GF-D8 (cell line): ENCODE measurements around the gene SCN1B.
"Not testable (repeated sequence)": the region's sequence is repeated elsewhere in the genome, so short reads cannot be mapped to it uniquely, and the experiment has no call there.

Source experiments
- DNase-seq: peaks from one replicate; lab custom pipeline; 2025; lab: John Stamatoyannopoulos, UW

The SCN1B gene

DNA sequence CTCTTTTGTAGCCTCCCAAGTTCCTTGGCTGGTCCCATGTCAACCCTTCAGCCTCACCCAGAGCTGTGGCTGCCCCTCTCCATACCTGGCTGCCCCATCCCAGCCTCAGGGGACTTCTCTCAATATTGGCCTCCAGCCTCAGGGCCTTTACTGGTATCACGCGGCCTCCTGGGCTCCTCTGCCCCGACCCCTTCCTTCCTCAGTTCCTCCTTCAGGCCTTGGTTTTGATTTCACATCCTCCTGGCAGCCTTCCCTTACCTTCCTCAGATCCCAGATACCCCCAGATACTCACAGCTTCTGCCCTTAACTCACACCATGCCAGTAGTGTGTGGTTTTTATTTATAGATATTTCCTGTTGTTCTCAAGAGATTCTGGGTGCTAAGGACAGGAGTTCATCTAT is 12.8 kb upstream of the SCN1B start:
- no peak for DNase-seq

DNA sequence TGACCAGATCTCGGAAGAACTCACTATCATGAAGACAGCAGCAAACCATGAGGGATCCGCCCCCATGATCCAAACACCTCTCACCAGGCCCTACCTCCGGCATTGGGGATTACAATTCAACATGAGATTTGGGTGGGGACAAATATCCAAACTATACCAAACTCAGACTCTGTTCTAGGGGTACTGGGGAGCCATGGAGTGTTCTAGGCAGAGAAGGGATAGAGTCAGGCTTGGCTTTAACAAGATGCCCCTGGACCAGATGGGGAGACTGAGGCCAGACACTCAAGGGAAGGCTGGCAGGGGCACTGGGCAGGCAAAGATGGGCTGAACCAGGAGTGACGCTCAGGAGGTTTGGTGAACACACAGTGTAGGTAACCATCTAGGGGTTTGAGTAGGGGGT is 11.9 kb upstream of the SCN1B start:
- DNase-seq, result no peak

- no peak for DNase-seq
Observed at GRCh38 chr19:35019144-35019543, 11.1 kb upstream of the SCN1B start.

- DNase-seq, result no peak
Observed at GRCh38 chr19:35021016-35021415, 9.3 kb upstream of the SCN1B start.

DNA sequence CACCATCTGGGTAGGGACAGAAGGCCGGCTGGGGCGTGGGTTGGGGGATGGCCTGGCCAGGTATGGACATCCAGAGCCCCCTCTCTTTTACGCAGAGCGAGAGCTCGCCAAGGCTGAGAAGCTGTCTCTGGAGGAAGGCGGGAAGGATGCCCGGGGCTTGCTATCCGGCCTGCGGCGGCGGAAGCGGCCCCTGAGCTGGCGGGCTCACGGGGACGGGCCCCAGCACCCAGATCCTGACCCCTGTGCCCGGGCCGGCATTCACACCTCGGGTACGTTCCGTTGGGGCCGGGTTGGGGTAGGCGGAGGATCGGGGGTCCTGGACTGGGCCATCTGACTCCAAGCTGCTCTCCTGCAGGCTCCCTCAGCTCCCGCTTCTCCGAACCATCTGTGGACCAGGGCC is 8.7 kb upstream of the SCN1B start:
- DNase-seq, result no peak

GRCh38 chr19:35022460-35022859 is 7.8 kb upstream of the SCN1B start:
- no peak for DNase-seq

GRCh38 chr19:35023428-35023827 is 6.8 kb upstream of the SCN1B start:
- no peak for DNase-seq

GRCh38 chr19:35024095-35024494 is 6.2 kb upstream of the SCN1B start:
- DNase-seq, result no peak

- DNase-seq, result no peak
Observed at GRCh38 chr19:35025969-35026368, 4.3 kb upstream of the SCN1B start.

- DNase-seq, result no peak
Observed at GRCh38 chr19:35026418-35026817, 3.9 kb upstream of the SCN1B start.

DNA sequence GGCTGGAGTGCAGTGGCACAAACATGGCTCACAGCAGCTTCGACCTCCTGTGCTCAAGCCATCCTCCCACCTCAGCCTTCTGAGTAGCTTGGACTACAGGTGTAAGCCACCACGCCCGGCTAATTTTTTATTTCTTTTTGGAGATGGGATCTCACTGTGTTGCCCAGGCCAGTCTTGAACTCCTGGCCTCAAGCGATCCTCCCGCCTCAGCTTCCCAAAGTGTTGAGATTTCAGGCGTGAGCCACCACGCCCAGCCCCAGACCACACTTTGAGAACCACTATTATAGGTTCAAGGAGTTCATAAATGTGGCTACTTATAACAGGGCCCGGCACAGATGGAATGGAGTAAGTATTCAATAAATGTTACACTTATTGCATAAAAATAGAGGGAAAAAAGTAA is 3.3 kb upstream of the SCN1B start:
- no peak for DNase-seq

DNA sequence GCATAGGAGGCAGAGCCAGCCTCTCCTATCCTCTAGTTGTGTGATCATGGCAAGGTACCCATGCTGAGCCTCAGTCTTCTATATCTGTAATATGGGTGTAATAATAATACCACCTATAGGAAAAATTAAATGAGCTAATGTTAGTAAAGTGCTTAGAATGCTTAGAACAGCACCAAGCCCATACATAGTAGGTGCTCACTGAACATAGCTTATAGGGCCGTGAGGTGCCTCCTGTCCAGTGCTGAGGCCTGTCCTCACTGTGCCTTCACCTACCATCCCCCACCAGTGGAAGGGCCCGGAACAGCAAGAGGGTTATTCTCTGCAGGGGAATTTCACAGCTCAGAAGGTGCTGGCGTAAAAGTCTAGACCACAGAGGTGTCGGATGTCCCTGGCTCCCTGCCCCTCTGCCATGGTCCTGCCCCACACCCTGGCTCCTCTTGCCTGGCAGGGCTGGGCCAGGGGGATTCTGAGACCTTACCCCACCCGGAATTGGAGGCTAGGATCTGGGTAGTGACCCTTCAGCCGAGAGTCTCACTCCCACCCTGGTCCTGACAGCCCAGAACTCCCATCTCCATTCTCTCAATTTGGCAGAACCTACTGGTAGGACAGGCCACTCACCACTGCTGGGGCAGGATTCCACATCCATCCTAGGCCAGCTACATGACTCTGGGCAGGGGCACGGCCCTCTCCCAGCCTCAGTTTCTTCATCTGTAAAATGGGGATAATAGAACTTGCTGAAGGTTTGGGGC is 2.2 kb upstream of the SCN1B start:
- no peak for DNase-seq

GRCh38 chr19:35028600-35028885 is 1.7 kb upstream of the SCN1B start:
- not testable (repeated sequence) for DNase-seq

DNA sequence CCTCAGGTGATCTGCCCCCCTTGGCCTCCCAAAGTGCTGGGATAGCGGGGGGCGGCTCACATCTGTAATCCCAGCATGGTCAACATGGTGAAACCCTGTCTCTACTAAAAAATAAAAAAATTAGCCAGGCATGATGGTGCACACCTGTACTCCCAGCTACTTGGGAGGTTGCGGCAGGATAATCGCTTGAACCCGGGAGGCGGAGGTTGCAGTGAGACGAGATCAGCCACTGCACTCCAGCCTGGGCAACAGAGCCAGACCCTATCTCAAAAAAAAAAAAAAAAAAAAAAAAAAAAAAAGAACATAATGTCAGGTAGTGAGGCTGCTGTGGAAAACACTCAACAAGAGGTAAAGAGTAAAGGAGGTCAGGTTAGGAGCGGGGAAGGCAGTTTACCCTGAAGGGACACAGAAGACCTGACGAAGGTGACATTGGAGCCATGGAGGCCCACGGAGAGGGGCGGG is 964 bp upstream of the SCN1B start:
- DNase-seq, result not testable (repeated sequence)

DNA sequence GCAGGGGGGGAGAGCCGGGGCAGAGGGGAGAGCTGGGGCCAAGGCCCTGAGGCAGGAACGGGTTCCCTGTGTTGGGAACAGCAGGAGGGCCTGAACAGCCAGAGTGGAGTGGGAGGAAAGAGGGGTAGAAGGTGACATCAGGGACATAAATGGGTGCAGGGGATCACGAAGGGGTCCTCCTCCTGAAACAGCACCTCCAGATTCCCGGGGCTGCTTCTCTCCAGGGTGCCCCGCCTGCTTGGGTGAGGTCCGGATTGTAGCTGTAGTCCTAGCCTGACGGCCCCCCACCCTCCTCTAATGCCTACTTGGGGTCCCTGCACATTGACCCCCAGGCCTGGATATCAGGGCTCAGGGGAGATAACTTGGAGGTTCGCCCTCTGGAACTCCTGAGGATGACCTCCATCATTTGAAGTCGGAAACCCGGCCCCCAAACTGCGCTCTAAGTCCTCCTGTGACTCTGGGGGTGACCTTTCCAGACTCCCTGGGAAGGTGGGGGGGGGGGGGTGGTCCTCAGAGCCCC is 473 bp upstream of the SCN1B start:
- no peak for DNase-seq

DNA sequence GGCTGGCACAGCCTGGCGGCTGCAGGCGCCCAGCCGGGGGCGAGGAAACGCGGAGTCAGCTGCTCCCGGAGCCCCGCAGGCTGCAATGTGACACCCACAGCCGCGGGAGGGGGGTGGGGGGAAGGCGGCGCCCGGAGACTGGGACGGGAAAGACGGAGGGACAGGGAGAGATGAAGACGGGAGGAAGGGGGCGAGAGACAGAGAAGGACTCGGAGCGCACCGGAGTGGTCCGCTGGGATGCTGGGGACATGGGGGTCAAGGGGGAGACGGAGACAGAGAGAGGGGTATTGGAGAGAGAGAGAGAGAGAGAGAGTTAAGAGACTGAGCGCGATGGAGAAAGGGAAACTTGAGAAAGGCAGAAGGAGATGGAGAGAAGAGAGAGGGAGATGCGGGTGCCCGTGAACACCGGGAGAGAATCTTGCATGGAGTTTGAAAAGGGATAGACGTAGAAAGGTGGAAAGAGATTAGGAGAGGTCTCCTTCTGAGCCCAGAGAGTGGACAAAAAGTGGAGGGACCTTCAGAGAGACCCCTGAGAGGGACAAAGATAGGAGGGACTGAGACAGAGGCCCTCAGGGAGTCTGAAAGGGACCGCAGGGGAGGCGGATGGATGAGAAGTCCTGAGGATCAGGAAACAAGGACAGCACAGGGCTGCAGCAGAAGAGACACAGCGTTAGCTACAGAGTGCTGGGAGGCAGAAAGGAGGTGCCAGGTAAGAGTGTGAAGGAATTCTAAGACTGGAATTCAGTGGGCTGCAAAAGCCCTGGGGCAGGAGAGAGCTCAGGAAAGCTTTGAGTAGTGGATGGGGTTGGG is 1.0 kb downstream of the SCN1B start:
- no peak for DNase-seq

DNA sequence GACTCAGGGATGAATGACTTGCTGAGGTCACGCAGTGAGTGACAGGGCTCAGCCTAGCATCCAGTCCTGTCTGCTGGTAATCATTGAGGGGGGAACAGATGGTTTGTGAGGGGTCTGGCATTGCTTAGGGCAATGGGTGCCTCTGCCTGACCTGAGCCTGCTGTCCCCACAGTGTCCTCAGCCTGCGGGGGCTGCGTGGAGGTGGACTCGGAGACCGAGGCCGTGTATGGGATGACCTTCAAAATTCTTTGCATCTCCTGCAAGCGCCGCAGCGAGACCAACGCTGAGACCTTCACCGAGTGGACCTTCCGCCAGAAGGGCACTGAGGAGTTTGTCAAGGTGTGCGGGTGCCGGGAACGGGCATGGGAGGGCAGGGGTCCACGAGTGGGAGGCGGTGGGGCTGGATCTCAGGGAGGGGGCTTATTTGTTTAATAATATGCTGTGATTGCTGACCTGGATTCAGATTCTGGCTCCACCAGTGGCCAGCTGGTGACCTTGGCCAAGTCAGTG is 2.1 kb downstream of the SCN1B start:
- DNase-seq, result no peak

DNA sequence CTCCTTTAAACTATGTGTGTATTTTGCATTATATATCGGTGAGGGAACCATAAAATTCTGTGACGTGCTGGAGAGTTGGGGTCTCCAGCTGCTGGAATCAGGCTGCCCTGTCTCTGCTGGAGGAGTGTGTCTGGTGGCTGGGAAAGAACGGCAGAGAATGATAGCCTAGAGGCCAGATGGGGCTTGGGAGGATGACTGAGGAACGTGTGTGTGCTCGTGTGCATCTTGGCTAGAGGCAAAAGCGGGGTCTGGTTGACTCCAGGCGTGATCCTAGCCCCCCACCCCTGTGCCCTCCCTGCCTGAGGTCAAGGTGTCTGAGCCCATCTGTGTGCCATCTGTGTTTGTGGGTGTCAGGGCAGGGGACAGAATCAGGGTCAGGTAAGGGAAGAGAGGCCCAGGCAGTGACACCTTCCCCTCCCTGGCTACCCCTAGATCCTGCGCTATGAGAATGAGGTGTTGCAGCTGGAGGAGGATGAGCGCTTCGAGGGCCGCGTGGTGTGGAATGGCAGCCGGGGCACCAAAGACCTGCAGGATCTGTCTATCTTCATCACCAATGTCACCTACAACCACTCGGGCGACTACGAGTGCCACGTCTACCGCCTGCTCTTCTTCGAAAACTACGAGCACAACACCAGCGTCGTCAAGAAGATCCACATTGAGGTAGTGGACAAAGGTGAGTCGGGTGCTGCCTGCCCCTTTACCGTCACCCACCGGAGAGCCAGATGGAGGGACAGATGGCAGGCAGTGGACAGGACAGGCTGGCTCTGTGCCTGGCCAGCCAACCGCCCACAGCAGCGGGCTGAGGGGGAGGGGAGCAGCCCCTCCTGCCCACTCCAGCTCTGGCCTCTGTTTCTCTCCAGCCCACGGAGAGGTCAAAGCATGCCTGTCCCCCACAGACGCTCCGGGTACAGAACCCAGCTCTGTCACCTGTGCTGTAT is 3.1 kb downstream of the SCN1B start:
- DNase-seq, result no peak

DNA sequence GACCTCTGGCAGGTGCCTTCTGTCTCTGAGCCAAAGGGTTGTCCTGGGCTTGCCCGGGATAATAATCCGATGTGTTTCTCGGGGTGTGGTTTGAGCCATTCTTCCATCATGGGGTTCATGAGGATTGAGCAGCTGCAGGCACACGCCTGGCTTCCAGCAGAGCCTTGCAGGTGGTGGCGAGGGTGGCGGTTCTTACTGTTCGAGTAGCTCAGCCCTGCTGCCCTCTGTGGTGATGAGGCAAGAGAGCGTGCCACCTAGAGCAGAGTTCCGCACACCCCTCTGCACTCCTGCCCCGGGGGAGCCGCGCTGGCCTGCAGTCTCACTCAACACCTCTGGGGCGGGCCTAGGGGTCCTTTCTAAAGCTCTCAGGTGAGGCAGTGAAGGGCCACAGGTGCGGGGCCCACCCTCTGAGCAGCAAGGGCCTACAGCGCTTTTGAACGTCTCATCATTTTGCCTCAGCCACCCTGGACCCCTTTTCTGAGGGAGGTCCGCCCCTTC is 3.8 kb downstream of the SCN1B start:
- no peak for DNase-seq

- DNase-seq, result no peak
Observed at GRCh38 chr19:35034588-35035382, 4.5 kb downstream of the SCN1B start.
